Activated naive CD8-positive, alpha-beta T cell treated with anti-CD3 and anti-CD28 coated beads for 36 hours (primary cell): ENCODE data around the gene SAMD10. TPM values are rescaled to one million over a fixed set of nuclear protein-coding genes. Genes with fewer than 3 reads are reported as not detected.

Experiments used
- DNase-seq: peaks from one replicate; pipeline ENCODE4 v3.0.0; 2021
- H3K27ac Mint-ChIP-seq: one replicate; pipeline ENCODE4 v1.8.0; 2022; ENCODE audit warnings: mild to moderate bottlenecking, moderate library complexity, mixed read lengths
- H3K27me3 Mint-ChIP-seq: one replicate; pipeline ENCODE4 v1.8.0; 2022; ENCODE audit warnings: mild to moderate bottlenecking, mixed read lengths
- H3K36me3 Mint-ChIP-seq: one replicate; pipeline ENCODE4 v1.8.0; 2021; ENCODE audit warnings: mild to moderate bottlenecking, mixed read lengths
- H3K4me1 Mint-ChIP-seq: one replicate; pipeline ENCODE4 v1.8.0; 2021; ENCODE audit warnings: mixed read lengths
- H3K4me3 Mint-ChIP-seq: one replicate; pipeline ENCODE4 v1.8.0; 2022; ENCODE audit warnings: mild to moderate bottlenecking, moderate library complexity, mixed read lengths
- H3K9me3 Mint-ChIP-seq: one replicate; pipeline ENCODE4 v1.8.0; 2022; ENCODE audit warnings: mixed read lengths
- total RNA-seq, 2 experiments: library from RNA; stranded (reverse); gene quantifications; one replicate each; pipeline ENCODE4 v1.2.3, GENCODE V29; 2021

SAMD10 gene
- total RNA-seq, 2 experiments from 2014 or later, result 16.7 to 19.3 TPM

- Mint-ChIP-seq H3K36me3 (peaks cover 8% of the 10 kb centered on the region), H3K4me3 (peak overlapping the region; percentile 73), H3K27ac (peak overlapping the region; percentile 91), H3K27me3 (no peaks in the 10 kb centered on the region), H3K4me1 (peaks cover 31% of the 10 kb centered on the region), H3K9me3 (no peaks in the 10 kb centered on the region)
- peak; percentile 63 for DNase-seq
Measured at GRCh38 chr20:63957690-63958441, 21.6 kb downstream of the SAMD10 start.

- DNase-seq, result peak; percentile 84
- peak overlapping the region; percentile 91 for H3K27ac Mint-ChIP-seq
- H3K27me3 Mint-ChIP-seq, result no peaks in the 10 kb centered on the region
Measured at GRCh38 chr20:63957004-63957689, 22.3 kb downstream of the SAMD10 start.

GRCh38 chr20:63956664-63957003 lies 22.8 kb downstream of the SAMD10 start:
- peak overlapping the region; percentile 77 for H3K4me3 Mint-ChIP-seq
- peak overlapping the region; percentile 91 for H3K27ac Mint-ChIP-seq
- peaks cover 5% of the 10 kb centered on the region for H3K36me3 Mint-ChIP-seq
- peaks cover 34% of the 10 kb centered on the region for H3K4me1 Mint-ChIP-seq
- no peaks in the 10 kb centered on the region for H3K9me3 Mint-ChIP-seq
- no peak for DNase-seq
- no peaks in the 10 kb centered on the region for H3K27me3 Mint-ChIP-seq

More at GRCh38 chr20:63957004-63957689, 22.3 kb downstream of the SAMD10 start:
- H3K4me3 Mint-ChIP-seq, result peak overlapping the region; percentile 73
- H3K9me3 Mint-ChIP-seq, result no peaks in the 10 kb centered on the region
- peaks cover 31% of the 10 kb centered on the region for H3K4me1 Mint-ChIP-seq
- peaks cover 5% of the 10 kb centered on the region for H3K36me3 Mint-ChIP-seq

GRCh38 chr20:63955827-63956663 lies 23.4 kb downstream of the SAMD10 start, which contains the start of gene UCKL1:
TSS of gene UCKL1 (minus strand) at chr20:63956416. CDS start at chr20:63956372, 44 bp downstream.
- H3K9me3 Mint-ChIP-seq, result no peaks in the 10 kb centered on the region
- peak; percentile 92 for DNase-seq
- peaks cover 4% of the 10 kb centered on the region for H3K36me3 Mint-ChIP-seq
- H3K4me3 Mint-ChIP-seq, result peak within 1 kb of the TSS; percentile 84
- H3K27me3 Mint-ChIP-seq, result no peaks in the 10 kb centered on the region
- H3K27ac Mint-ChIP-seq, result peak within 1 kb of the TSS; percentile 91
- peaks cover 34% of the 10 kb centered on the region for H3K4me1 Mint-ChIP-seq

- no peaks in the 10 kb centered on the region for H3K9me3 Mint-ChIP-seq
Measured at GRCh38 chr20:63955281-63955826, 24.1 kb downstream of the SAMD10 start.

GRCh38 chr20:63953764-63954429 lies 25.5 kb downstream of the SAMD10 start:
- Mint-ChIP-seq H3K9me3 (no peaks in the 10 kb centered on the region), H3K27me3 (no peaks in the 10 kb centered on the region), H3K27ac (peak overlapping the region; percentile 74), H3K4me3 (peak overlapping the region; percentile 84), H3K4me1 (peaks cover 43% of the 10 kb centered on the region), H3K36me3 (peaks cover 4% of the 10 kb centered on the region)
- DNase-seq, result no peak

More at GRCh38 chr20:63955281-63955826, 24.1 kb downstream of the SAMD10 start:
- Mint-ChIP-seq H3K4me3 (peak overlapping the region; percentile 84), H3K4me1 (peaks cover 34% of the 10 kb centered on the region), H3K27me3 (no peaks in the 10 kb centered on the region), H3K36me3 (peaks cover 4% of the 10 kb centered on the region), H3K27ac (peak overlapping the region; percentile 67)
- DNase-seq, result peak; percentile 46

GRCh38 chr20:63952769-63953168 lies 26.7 kb downstream of the SAMD10 start:
- no peak for DNase-seq
- H3K27ac Mint-ChIP-seq, result no peak overlapping the region
- peaks cover 46% of the 10 kb centered on the region for H3K4me1 Mint-ChIP-seq
- H3K9me3 Mint-ChIP-seq, result no peaks in the 10 kb centered on the region
- H3K4me3 Mint-ChIP-seq, result no peak overlapping the region
- no peaks in the 10 kb centered on the region for H3K27me3 Mint-ChIP-seq
- H3K36me3 Mint-ChIP-seq, result peaks cover 6% of the 10 kb centered on the region

- H3K36me3 Mint-ChIP-seq, result peaks cover 6% of the 10 kb centered on the region
Measured at GRCh38 chr20:63952210-63952535, 27.3 kb downstream of the SAMD10 start.

GRCh38 chr20:63951398-63952209 lies 27.8 kb downstream of the SAMD10 start:
- peaks cover 48% of the 10 kb centered on the region for H3K4me1 Mint-ChIP-seq
- H3K27ac Mint-ChIP-seq, result no peak overlapping the region
- peaks cover 9% of the 10 kb centered on the region for H3K36me3 Mint-ChIP-seq
- no peak overlapping the region for H3K4me3 Mint-ChIP-seq
- no peaks in the 10 kb centered on the region for H3K27me3 Mint-ChIP-seq
- H3K9me3 Mint-ChIP-seq, result no peaks in the 10 kb centered on the region
- DNase-seq, result no peak

More at GRCh38 chr20:63952210-63952535, 27.3 kb downstream of the SAMD10 start:
- Mint-ChIP-seq H3K27ac (no peak overlapping the region), H3K4me1 (peaks cover 47% of the 10 kb centered on the region), H3K27me3 (no peaks in the 10 kb centered on the region), H3K9me3 (no peaks in the 10 kb centered on the region), H3K4me3 (no peak overlapping the region)
- no peak for DNase-seq

GRCh38 chr20:63950701-63951397 lies 28.6 kb downstream of the SAMD10 start:
- no peaks in the 10 kb centered on the region for H3K9me3 Mint-ChIP-seq
- peaks cover 48% of the 10 kb centered on the region for H3K4me1 Mint-ChIP-seq
- peaks cover 9% of the 10 kb centered on the region for H3K36me3 Mint-ChIP-seq
- H3K27ac Mint-ChIP-seq, result no peak overlapping the region
- H3K4me3 Mint-ChIP-seq, result no peak overlapping the region
- no peak for DNase-seq
- no peaks in the 10 kb centered on the region for H3K27me3 Mint-ChIP-seq

- Mint-ChIP-seq H3K4me1 (peaks cover 34% of the 10 kb centered on the region), H3K27me3 (no peaks in the 10 kb centered on the region), H3K4me3 (peak overlapping the region; percentile 68), H3K27ac (peak overlapping the region; percentile 88), H3K9me3 (no peaks in the 10 kb centered on the region), H3K36me3 (peaks cover 5% of the 10 kb centered on the region)
- DNase-seq, result peak; percentile 46
Measured at GRCh38 chr20:63947638-63948456, 31.6 kb downstream of the SAMD10 start.

GRCh38 chr20:63946986-63947637 lies 32.3 kb downstream of the SAMD10 start:
- H3K4me3 Mint-ChIP-seq, result no peak overlapping the region
- H3K27me3 Mint-ChIP-seq, result no peaks in the 10 kb centered on the region
- no peak for DNase-seq
- peaks cover 8% of the 10 kb centered on the region for H3K36me3 Mint-ChIP-seq
- H3K27ac Mint-ChIP-seq, result peak overlapping the region; percentile 71
- H3K9me3 Mint-ChIP-seq, result no peaks in the 10 kb centered on the region
- peaks cover 37% of the 10 kb centered on the region for H3K4me1 Mint-ChIP-seq
